ENCODE results near the gene CLCN6. TPM values are rescaled to one million over a fixed set of nuclear protein-coding genes. Genes with fewer than 3 reads are reported as not detected.

Gene CLCN6
- 10 to 100 TPM in 1 of 2 experiments, 1 to 10 TPM in 1; 9.6 to 13.3 TPM for total RNA-seq

- peak; percentile 99 for DNase-seq
- H3K4me3 Mint-ChIP-seq: peak within 1 kb of the TSS; percentile 93
- H3K9me3 Mint-ChIP-seq: no peaks in the 10 kb centered on the region
- no peaks in the 10 kb centered on the region for H3K27me3 Mint-ChIP-seq
- peaks cover 4% of the 10 kb centered on the region for H3K36me3 Mint-ChIP-seq
- peak within 1 kb of the TSS; percentile 87 for H3K27ac Mint-ChIP-seq
- H3K4me1 Mint-ChIP-seq: peaks cover 49% of the 10 kb centered on the region
Observed at GRCh38 chr1:11805422-11806306, at the start of gene CLCN6, which contains the start of gene MTHFR. CLCN6 (plus strand) TSS chr1:11806191; CDS start chr1:11806263, 72 bp downstream. MTHFR (minus strand) TSS chr1:11805964; CDS start chr1:11803116, 2,848 bp downstream.

- H3K4me3 Mint-ChIP-seq: no peak overlapping the region
- H3K36me3 Mint-ChIP-seq: no peaks in the 10 kb centered on the region
- DNase-seq: no peak
- H3K27me3 Mint-ChIP-seq: peaks cover 13% of the 10 kb centered on the region
- no peak overlapping the region for H3K27ac Mint-ChIP-seq
- no peaks in the 10 kb centered on the region for H3K9me3 Mint-ChIP-seq
- H3K4me1 Mint-ChIP-seq: no peaks in the 10 kb centered on the region
Observed at GRCh38 chr1:11757047-11757446, 48.9 kb upstream of the CLCN6 start.

- H3K27ac Mint-ChIP-seq: no peak overlapping the region
- no peaks in the 10 kb centered on the region for H3K36me3 Mint-ChIP-seq
- no peak for DNase-seq
- no peaks in the 10 kb centered on the region for H3K9me3 Mint-ChIP-seq
- no peaks in the 10 kb centered on the region for H3K4me1 Mint-ChIP-seq
- H3K27me3 Mint-ChIP-seq: peaks cover 25% of the 10 kb centered on the region
- H3K4me3 Mint-ChIP-seq: no peak overlapping the region
Observed at GRCh38 chr1:11759791-11760190, 46.2 kb upstream of the CLCN6 start.

GRCh38 chr1:11761285-11761684, 44.7 kb upstream of the CLCN6 start:
- H3K36me3 Mint-ChIP-seq: no peaks in the 10 kb centered on the region
- no peak overlapping the region for H3K27ac Mint-ChIP-seq
- no peak for DNase-seq
- H3K9me3 Mint-ChIP-seq: no peaks in the 10 kb centered on the region
- no peak overlapping the region for H3K4me3 Mint-ChIP-seq
- peaks cover 25% of the 10 kb centered on the region for H3K27me3 Mint-ChIP-seq
- no peaks in the 10 kb centered on the region for H3K4me1 Mint-ChIP-seq

GRCh38 chr1:11761988-11762406, 44.0 kb upstream of the CLCN6 start, which contains the start of gene C1orf167:
C1orf167 (plus strand) TSS chr1:11762193; CDS start chr1:11764401, 2,208 bp downstream.
- Mint-ChIP-seq H3K9me3 (no peaks in the 10 kb centered on the region), H3K4me3 (no peak within 1 kb of the TSS), H3K4me1 (no peaks in the 10 kb centered on the region), H3K27ac (no peak within 1 kb of the TSS), H3K27me3 (peaks cover 25% of the 10 kb centered on the region), H3K36me3 (no peaks in the 10 kb centered on the region)
- DNase-seq: peak; percentile 54

GRCh38 chr1:11764115-11764514, 41.9 kb upstream of the CLCN6 start:
- H3K4me3 Mint-ChIP-seq: no peak overlapping the region
- no peaks in the 10 kb centered on the region for H3K9me3 Mint-ChIP-seq
- H3K4me1 Mint-ChIP-seq: no peaks in the 10 kb centered on the region
- no peak overlapping the region for H3K27ac Mint-ChIP-seq
- no peaks in the 10 kb centered on the region for H3K36me3 Mint-ChIP-seq
- H3K27me3 Mint-ChIP-seq: peaks cover 25% of the 10 kb centered on the region
- no peak for DNase-seq

- H3K27ac Mint-ChIP-seq: no peak overlapping the region
- peaks cover 25% of the 10 kb centered on the region for H3K27me3 Mint-ChIP-seq
- H3K36me3 Mint-ChIP-seq: no peaks in the 10 kb centered on the region
- no peak overlapping the region for H3K4me3 Mint-ChIP-seq
- no peaks in the 10 kb centered on the region for H3K4me1 Mint-ChIP-seq
- no peak for DNase-seq
- H3K9me3 Mint-ChIP-seq: no peaks in the 10 kb centered on the region
Observed at GRCh38 chr1:11764519-11764918, 41.5 kb upstream of the CLCN6 start.

- H3K27ac Mint-ChIP-seq: no peak overlapping the region
- H3K27me3 Mint-ChIP-seq: peaks cover 19% of the 10 kb centered on the region
- no peak overlapping the region for H3K4me3 Mint-ChIP-seq
- H3K4me1 Mint-ChIP-seq: no peaks in the 10 kb centered on the region
- no peaks in the 10 kb centered on the region for H3K9me3 Mint-ChIP-seq
- no peaks in the 10 kb centered on the region for H3K36me3 Mint-ChIP-seq
- DNase-seq: no peak
Observed at GRCh38 chr1:11765661-11766428, 40.1 kb upstream of the CLCN6 start.

GRCh38 chr1:11766429-11766776, 39.6 kb upstream of the CLCN6 start:
- peaks cover 14% of the 10 kb centered on the region for H3K27me3 Mint-ChIP-seq
- no peaks in the 10 kb centered on the region for H3K9me3 Mint-ChIP-seq
- H3K27ac Mint-ChIP-seq: no peak overlapping the region
- H3K4me1 Mint-ChIP-seq: no peaks in the 10 kb centered on the region
- no peak overlapping the region for H3K4me3 Mint-ChIP-seq
- H3K36me3 Mint-ChIP-seq: no peaks in the 10 kb centered on the region
- no peak for DNase-seq

GRCh38 chr1:11767922-11768704, 37.9 kb upstream of the CLCN6 start:
- Mint-ChIP-seq H3K36me3 (no peaks in the 10 kb centered on the region), H3K4me3 (no peak overlapping the region), H3K4me1 (no peaks in the 10 kb centered on the region), H3K27me3 (peaks cover 3% of the 10 kb centered on the region), H3K27ac (no peak overlapping the region), H3K9me3 (no peaks in the 10 kb centered on the region)
- no peak for DNase-seq

GRCh38 chr1:11768821-11769220, 37.2 kb upstream of the CLCN6 start:
- H3K36me3 Mint-ChIP-seq: no peaks in the 10 kb centered on the region

GRCh38 chr1:11769274-11769673, 36.7 kb upstream of the CLCN6 start:
- DNase-seq: no peak
- Mint-ChIP-seq H3K4me1 (no peaks in the 10 kb centered on the region), H3K27ac (no peak overlapping the region), H3K27me3 (no peaks in the 10 kb centered on the region), H3K9me3 (no peaks in the 10 kb centered on the region), H3K4me3 (no peak overlapping the region), H3K36me3 (no peaks in the 10 kb centered on the region)

More at GRCh38 chr1:11768821-11769220, 37.2 kb upstream of the CLCN6 start:
- Mint-ChIP-seq H3K27me3 (no peaks in the 10 kb centered on the region), H3K4me1 (no peaks in the 10 kb centered on the region), H3K9me3 (no peaks in the 10 kb centered on the region), H3K4me3 (no peak overlapping the region), H3K27ac (no peak overlapping the region)
- DNase-seq: no peak

- Mint-ChIP-seq H3K36me3 (no peaks in the 10 kb centered on the region), H3K4me1 (no peaks in the 10 kb centered on the region), H3K27me3 (no peaks in the 10 kb centered on the region), H3K27ac (no peak overlapping the region), H3K4me3 (no peak overlapping the region), H3K9me3 (no peaks in the 10 kb centered on the region)
- no peak for DNase-seq
Observed at GRCh38 chr1:11770011-11770410, 36.0 kb upstream of the CLCN6 start.

- Mint-ChIP-seq H3K27me3 (no peaks in the 10 kb centered on the region), H3K36me3 (no peaks in the 10 kb centered on the region), H3K4me1 (no peaks in the 10 kb centered on the region), H3K9me3 (no peaks in the 10 kb centered on the region), H3K27ac (no peak overlapping the region), H3K4me3 (no peak overlapping the region)
- no peak for DNase-seq
Observed at GRCh38 chr1:11771481-11772043, 34.4 kb upstream of the CLCN6 start.

All from activated naive CD8-positive, alpha-beta T cell treated with anti-CD3 and anti-CD28 coated beads for 36 hours (primary cell).